ENCODE data around the gene TGFA.

TGFA gene

DNA sequence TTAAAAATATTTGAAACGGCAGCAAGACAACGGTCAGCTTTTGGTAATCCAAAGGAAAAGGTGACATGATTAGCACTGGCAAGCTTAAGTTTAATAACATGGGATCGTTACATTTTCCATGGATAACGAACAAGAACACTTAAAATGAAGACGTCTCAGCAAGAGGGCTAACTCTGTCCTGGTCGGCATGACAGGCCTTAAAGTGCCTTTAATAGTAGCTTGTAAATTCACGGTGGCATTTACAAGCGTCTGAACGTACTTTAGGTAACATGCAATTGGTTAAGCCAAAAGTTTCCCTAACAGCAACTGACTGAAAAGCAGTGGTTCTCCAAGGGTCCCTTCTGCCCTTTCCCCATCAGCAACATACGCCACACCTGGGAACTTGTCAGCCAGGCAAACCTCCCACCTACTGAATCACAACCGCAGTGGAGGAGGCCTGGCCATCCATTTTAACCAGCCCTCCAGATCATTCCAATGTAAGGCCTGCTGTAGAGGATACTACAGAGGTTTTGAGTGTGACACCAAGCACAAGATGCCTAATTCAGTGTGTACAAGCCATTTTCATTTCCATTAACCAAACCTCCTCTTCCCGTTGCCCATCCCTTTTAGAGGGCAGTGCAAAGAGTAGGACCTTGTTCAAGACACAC is 4.4 kb downstream of the TGFA start:
- no peaks in the 10 kb centered on the region for H3K9me3 ChIP-seq (ENCODE audit: insufficient read depth, low read depth, low read length)
- H2AFZ ChIP-seq (ENCODE audit: low read length): no peak overlapping the region
- H4K20me1 ChIP-seq (ENCODE audit: insufficient read depth, low read length, poor library complexity, severe bottlenecking): no peaks in the 10 kb centered on the region
- TF ChIP-seq CTCF (conservative IDR thresholded peaks at IDR 0.05; ENCODE audit: low read length): no peak
- no peak for TF ChIP-seq EZH2phosphoT487 (IDR thresholded peaks at IDR 0.05; ENCODE audit: borderline replicate concordance)
- no peaks in the 10 kb centered on the region for H3K36me3 ChIP-seq (ENCODE audit: insufficient read depth, low read length)
- peaks cover 19% of the 10 kb centered on the region for H3K4me1 ChIP-seq (ENCODE audit: insufficient read depth, low read length, poor library complexity, severe bottlenecking)
- H3K9me2 ChIP-seq (replicated peaks; ENCODE audit: low read depth, low read length): no peaks in the 10 kb centered on the region
- H3F3A ChIP-seq (ENCODE audit: low read depth): peaks cover 10% of the 10 kb centered on the region; the same call in 1 of the 2 replicates
- no peak overlapping the region for H3K4me3 ChIP-seq (ENCODE audit: low read length, poor library complexity, severe bottlenecking)
- no peak overlapping the region for H3K9ac ChIP-seq (ENCODE audit: low read depth, low read length, poor library complexity, severe bottlenecking)
- H3K4me2 ChIP-seq (ENCODE audit: low read depth, low read length, poor library complexity, severe bottlenecking): no peak overlapping the region
- H3K79me2 ChIP-seq (ENCODE audit: insufficient read depth, low read length): peaks cover 6% of the 10 kb centered on the region; the same call in 1 of the 2 replicates
- no peaks in the 10 kb centered on the region for H3K27me3 ChIP-seq (ENCODE audit: insufficient read depth, low read length, poor library complexity, severe bottlenecking)

GRCh38 chr2:70548233-70548632 is 5.4 kb downstream of the TGFA start:
- peaks cover 17% of the 10 kb centered on the region for H3K4me1 ChIP-seq (ENCODE audit: insufficient read depth, low read length, poor library complexity, severe bottlenecking)
- H3K4me3 ChIP-seq (ENCODE audit: low read length, poor library complexity, severe bottlenecking): no peak overlapping the region
- peaks cover 6% of the 10 kb centered on the region; the same call in 1 of the 2 replicates for H3K79me2 ChIP-seq (ENCODE audit: insufficient read depth, low read length)
- peaks cover 10% of the 10 kb centered on the region; the same call in 1 of the 2 replicates for H3F3A ChIP-seq (ENCODE audit: low read depth)
- no peak overlapping the region for H3K4me2 ChIP-seq (ENCODE audit: low read depth, low read length, poor library complexity, severe bottlenecking)
- no peaks in the 10 kb centered on the region for H3K36me3 ChIP-seq (ENCODE audit: insufficient read depth, low read length)
- no peak for TF ChIP-seq EZH2phosphoT487 (IDR thresholded peaks at IDR 0.05; ENCODE audit: borderline replicate concordance)
- no peak for TF ChIP-seq CTCF (conservative IDR thresholded peaks at IDR 0.05; ENCODE audit: low read length)
- H4K20me1 ChIP-seq (ENCODE audit: insufficient read depth, low read length, poor library complexity, severe bottlenecking): no peaks in the 10 kb centered on the region
- no peaks in the 10 kb centered on the region for H3K9me2 ChIP-seq (replicated peaks; ENCODE audit: low read depth, low read length)
- H3K9me3 ChIP-seq (ENCODE audit: insufficient read depth, low read depth, low read length): no peaks in the 10 kb centered on the region
- H3K27me3 ChIP-seq (ENCODE audit: insufficient read depth, low read length, poor library complexity, severe bottlenecking): no peaks in the 10 kb centered on the region
- H2AFZ ChIP-seq (ENCODE audit: low read length): no peak overlapping the region
- no peak overlapping the region for H3K9ac ChIP-seq (ENCODE audit: low read depth, low read length, poor library complexity, severe bottlenecking)

- H3K9me3 ChIP-seq (ENCODE audit: insufficient read depth, low read depth, low read length): no peaks in the 10 kb centered on the region
- H3K4me1 ChIP-seq (ENCODE audit: insufficient read depth, low read length, poor library complexity, severe bottlenecking): peaks cover 4% of the 10 kb centered on the region
Measured at GRCh38 chr2:70546885-70547284, 6.7 kb downstream of the TGFA start.

More at GRCh38 chr2:70546885-70547284, 6.7 kb downstream of the TGFA start:
- no peaks in the 10 kb centered on the region for H4K20me1 ChIP-seq (ENCODE audit: insufficient read depth, low read length, poor library complexity, severe bottlenecking)
- H3K36me3 ChIP-seq (ENCODE audit: insufficient read depth, low read length): no peaks in the 10 kb centered on the region
- H2AFZ ChIP-seq (ENCODE audit: low read length): no peak overlapping the region
- no peak overlapping the region for H3K9ac ChIP-seq (ENCODE audit: low read depth, low read length, poor library complexity, severe bottlenecking)
- no peaks in the 10 kb centered on the region for H3K27me3 ChIP-seq (ENCODE audit: insufficient read depth, low read length, poor library complexity, severe bottlenecking)
- no peaks in the 10 kb centered on the region; the same call in 1 of the 2 replicates for H3K79me2 ChIP-seq (ENCODE audit: insufficient read depth, low read length)
- no peak overlapping the region for H3K4me2 ChIP-seq (ENCODE audit: low read depth, low read length, poor library complexity, severe bottlenecking)
- H3K9me2 ChIP-seq (replicated peaks; ENCODE audit: low read depth, low read length): no peaks in the 10 kb centered on the region
- H3F3A ChIP-seq (ENCODE audit: low read depth): peaks cover 5% of the 10 kb centered on the region; the same call in 1 of the 2 replicates
- TF ChIP-seq CTCF (conservative IDR thresholded peaks at IDR 0.05; ENCODE audit: low read length) (no peak), EZH2phosphoT487 (IDR thresholded peaks at IDR 0.05; ENCODE audit: borderline replicate concordance) (no peak)
- H3K4me3 ChIP-seq (ENCODE audit: low read length, poor library complexity, severe bottlenecking): no peak overlapping the region
